Activated T-cell treated with anti-CD3 and anti-CD28 coated beads, Interleukin-2, amount 50 U/mL, for 48 hours (primary cell): Measurements from ENCODE around the gene MIPEP.

Experiments
- DNase-seq, 2 experiments: peaks; one replicate each; pipeline ENCODE4 v3.0.0-alpha.2; 2020

The MIPEP gene

DNA sequence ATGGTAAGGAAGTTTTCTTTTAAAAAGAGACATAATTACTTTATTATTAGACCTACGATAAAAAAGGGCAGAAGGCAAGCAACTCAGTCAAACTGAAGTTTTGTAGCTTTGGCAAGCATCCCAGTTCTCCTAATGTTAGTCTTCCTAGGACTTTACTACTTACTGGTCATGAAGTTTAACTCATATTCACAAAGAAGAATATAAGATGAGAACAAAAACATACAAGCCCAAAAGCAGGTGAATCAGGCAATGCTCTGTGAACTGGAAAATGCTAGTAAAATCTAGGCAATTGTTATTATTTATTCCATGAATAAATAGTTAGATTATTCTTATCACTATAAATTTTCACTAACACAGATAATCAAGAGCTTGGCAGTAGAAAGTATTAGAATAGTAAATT, 85.0 kb downstream of the MIPEP start:
- DNase-seq, result no peak

DNA sequence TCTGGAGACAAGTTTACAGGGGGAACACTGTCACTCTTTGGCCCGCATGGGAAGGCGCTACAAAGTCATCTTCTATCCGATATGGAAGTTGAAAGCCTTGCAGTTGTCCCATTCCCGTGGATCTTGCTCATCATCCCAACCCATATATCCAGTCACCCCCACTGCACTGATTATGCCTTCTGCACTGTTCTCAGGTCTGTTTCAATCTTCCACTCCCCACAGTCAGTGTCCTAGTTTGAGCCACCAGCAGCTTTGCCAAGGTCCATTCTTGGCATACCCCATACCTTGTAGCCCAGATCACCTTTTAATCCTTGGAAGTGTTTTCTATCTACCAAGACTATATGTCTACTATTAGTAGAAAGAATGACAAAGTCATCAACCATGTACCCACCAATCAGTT, 88.1 kb downstream of the MIPEP start:
- no peak for DNase-seq

DNA sequence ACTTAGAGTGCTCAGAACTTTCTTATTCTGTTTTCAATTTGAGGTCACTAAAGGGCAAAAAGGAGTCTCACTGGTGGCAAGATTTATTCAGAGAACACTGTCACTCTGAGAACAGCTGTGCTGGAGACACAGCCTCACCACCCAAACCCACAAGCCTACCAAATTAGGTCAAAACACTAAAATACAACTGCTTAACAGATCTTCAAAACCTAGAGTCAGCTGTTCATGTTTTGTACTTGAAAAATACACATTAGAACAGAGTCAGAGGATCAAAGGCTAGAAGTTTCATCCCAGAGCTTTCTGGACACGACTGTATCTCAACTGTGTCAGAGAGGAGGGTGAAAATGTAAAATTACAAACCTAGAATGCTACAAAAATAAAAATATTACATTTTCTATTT, 89.3 kb downstream of the MIPEP start:
- no peak for DNase-seq

- DNase-seq, result no peak
Observed at GRCh38 chr13:23797276-23797903, 91.8 kb downstream of the MIPEP start.

- DNase-seq, result no peak
Observed at GRCh38 chr13:23796551-23796950, 92.6 kb downstream of the MIPEP start.

DNA sequence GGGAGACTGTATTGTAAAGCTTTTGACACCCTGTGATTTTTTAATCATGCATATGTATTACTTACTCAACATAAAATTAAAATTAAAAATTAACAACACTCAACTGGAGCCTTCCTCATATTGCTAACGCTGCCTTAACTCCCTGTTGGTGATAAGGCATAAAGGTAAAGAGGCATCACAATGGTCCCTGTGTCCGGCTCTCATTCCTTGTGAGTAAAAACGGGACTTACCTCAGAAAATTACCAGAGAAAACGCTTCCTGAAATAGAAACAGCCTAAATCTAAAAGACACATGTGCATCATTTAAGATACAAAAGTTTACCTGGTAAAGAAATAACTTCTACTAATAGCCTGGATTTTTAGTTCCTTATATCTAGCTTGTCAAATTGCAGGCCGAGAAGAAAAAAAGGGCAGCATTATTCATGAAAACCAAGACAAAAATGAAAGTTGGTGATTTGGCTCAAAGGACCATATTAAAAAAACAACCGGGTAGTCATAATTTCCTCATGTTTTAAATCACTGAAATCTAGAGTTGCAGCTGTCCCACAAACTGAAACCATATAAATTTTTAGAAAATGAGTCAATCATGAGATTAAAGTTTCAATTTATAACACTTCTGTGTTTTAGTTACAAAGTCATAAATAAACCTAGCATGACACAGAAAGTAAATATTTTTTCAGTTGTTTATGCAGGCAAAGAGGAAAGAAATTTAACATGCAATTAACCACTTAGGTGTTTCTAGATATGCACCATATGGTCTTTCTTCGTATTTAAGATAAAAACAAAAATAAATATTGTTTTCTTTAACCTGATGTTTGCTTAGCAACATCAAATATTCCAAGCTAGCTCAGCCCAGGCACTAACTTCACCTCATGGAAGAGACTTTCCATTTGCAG, 94.7 kb downstream of the MIPEP start:
- DNase-seq, result no peak

DNA sequence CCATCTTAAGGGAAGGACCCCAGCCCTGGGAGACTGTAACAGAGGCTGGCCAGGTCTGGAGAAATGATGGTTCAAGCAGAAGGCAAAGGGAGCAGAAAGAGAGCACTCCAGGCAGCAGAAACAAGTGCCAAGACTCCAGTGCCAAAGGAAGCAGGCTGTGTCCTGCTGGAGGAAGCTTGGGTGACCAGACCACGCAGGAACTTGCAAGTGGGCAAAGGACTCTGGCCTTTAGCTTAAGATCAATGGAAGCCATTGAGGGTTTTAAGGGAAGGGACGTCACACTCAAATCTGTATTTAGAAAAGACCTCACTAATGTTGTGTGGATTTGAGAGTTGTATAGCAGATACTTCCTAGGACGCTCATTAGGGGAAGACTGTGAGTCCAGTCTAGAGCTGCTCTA, 95.5 kb downstream of the MIPEP start:
- DNase-seq, result no peak

DNA sequence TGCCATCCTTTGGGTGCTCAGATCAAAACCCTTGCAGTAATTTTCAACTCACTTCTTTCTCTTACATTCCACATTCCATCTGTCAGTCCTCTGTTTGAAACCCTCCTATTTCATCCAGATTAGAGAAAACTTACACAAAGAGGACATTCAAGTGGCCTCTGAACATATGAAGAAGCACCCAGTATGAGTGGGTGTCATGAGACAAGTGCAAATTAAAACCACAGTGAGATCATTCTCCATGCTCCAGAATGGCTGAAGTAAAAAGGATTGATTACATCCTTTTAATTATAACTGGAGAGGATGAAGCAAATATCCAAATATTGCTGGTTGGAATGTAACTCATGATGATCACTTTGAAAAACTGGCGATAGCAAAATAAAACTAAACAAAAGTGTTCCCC, 96.5 kb downstream of the MIPEP start:
- DNase-seq, result no peak

GRCh38 chr13:23790577-23791170, 98.5 kb downstream of the MIPEP start:
- DNase-seq, result no peak

- no peak for DNase-seq
Observed at GRCh38 chr13:23789576-23790346, 99.4 kb downstream of the MIPEP start.

DNA sequence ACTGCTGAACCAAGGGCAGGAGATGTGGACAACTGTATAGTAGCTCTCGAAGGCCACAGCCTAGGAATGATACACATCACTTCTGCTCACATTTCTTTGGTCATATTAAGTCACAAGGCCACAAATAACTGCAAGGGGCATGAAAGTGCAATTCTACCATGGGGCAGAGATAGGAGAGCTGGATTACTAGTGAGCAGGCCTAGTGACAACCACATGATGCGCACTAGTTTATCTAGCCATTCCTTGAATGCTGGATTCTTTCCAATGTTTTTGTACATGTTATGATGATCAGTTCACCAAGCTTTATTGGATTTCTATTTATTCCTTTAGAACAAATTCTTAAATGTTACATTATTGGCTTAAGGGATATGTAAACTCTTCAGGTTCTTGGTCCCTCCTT, 100.7 kb downstream of the MIPEP start:
- no peak for DNase-seq

- DNase-seq, result no peak
Observed at GRCh38 chr13:23787464-23787863, 101.7 kb downstream of the MIPEP start.

- no peak for DNase-seq
Observed at GRCh38 chr13:23786607-23787006, 102.6 kb downstream of the MIPEP start.

DNA sequence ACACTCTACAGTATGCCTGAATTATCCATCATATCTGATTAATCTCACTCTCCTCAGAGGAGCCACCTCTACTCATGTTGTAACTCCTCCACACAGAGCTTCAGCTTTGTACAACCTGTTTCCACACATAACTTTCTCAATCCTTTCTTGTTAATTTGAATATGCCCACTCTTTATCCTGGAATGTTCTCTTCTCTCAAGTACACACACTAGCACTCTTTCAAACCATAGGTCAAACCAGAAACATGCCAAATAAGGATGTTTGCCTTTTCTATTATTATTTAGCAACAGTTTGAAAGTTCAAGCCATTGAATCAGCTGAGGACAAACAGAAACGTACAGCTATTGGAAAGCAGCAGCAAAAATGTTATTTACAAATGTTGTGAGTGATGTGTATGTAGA, 110.3 kb downstream of the MIPEP start:
- DNase-seq, result no peak

DNA sequence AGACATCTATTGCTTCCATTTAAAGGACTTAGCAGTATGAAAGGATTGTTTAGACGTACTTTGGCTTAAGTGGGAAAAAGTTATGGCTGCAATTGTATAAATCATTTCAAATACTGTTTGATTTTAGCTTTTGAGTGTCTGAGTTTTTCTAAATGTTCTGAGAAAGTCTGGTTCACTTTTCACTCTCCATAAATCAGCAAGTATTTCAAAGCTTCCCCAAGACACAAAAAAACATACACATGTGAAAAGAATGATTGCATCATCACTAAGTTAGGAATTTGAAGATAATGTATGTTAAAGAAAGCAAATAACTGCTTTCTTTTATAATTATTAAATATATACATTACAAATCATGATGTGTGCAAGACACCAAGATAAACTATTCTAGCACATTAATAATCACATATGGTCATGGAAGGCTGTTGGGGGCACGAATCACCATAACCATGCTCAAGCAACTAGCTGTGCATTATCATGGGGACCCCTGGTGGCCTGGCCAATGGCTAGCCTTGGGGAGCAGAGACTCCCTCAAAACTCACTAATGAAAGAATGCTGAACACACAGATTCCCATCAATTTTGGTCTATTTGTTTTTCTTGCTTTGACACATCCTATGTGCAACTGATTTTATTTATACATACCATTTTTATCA, 111.1 kb downstream of the MIPEP start:
- DNase-seq, result no peak

DNA sequence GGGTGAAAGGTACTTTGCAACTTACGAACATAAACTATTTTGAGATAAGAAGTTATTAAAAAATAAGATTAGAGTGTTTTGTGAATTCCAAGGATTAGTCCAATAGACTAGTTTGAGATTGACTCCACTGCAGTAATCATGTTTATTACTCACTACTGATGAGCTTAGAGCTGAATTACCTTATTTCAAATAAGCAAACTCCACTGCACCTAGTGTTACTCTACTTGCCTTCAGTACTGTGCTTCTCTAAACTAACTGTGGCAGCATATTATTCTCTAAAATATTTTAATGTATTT, 111.7 kb downstream of the MIPEP start:
- DNase-seq, result no peak

DNA sequence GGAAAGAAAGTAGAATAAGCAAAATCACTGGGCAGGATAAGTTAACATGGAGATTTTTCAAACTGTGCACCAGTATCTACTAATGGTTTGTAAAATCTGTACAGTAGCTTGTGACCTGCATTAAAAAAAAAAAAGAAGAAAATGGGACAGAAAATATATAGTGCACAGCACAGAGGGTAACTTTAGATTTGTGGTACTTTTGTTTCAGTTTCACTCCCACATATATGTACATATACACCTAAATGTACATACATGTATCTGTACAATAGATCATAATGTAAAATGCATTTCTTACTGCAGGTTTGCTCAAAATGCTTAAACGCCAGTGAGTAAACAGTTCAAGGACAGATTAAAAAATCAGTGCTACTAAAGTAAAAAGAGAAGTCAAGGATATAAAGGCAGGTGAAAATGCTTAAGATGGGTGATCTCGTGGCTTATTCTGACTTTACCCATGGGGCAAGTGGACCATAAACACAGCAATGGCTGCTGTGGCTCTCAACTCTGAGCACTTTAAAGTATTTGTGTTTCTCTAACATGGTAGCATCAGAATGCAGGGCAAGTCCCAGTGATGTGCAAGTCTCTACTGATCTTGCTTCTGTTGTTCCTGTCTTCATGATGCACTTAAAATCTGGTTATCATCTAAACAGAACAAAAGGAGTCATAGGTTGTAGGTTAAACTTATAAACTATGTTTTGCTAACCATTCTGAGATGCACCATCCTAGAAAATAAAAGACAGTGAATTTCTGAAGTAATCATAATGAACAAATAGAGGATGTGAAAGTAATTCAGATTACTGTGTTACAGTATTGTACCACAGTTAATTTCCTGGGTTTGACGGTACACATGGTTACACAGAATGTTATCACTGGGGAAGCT, 112.3 kb downstream of the MIPEP start:
- DNase-seq, result no peak

GRCh38 chr13:23772717-23773116, 116.5 kb downstream of the MIPEP start:
- DNase-seq, result no peak

DNA sequence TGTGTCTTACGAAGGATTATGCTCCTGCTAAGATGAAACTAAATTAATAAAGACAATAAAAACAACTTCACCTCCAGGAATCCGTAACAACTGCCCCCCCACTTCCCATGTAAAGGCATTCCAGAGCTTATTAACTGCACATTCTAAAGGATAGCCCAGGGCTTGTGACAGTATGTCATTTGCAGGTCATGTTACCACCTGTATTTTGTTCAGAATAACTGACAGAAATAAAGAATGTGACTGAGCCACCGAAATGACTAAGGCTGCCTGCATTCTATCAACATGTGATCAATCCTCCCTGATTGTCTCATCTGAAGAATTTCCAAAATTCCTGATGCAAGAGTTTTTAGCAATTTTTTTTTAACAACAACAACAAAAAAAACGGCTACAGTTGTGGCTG, 117.2 kb downstream of the MIPEP start:
- no peak for DNase-seq

- DNase-seq, result no peak
Observed at GRCh38 chr13:23771552-23771951, 117.6 kb downstream of the MIPEP start.

GRCh38 chr13:23770973-23771372, 118.2 kb downstream of the MIPEP start:
- DNase-seq, result no peak

DNA sequence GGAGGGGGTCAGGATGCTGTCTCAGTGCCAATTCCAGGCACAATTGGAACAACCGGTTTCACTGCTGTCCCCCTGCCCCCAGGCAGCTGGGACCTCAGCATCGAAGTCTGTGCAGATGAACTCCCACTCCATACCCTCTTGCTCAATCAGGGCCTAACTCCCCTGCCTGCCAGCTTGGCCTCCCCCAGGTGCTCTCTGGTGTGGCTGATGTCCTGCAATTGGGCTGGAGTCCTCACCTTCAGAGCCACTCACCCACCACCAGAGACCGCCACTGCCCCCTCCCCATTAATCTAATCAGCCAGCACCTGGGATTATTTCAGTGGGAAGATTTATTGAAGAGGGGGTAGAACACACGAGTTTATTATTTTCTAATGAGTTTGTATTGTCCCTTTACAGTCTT, 118.8 kb downstream of the MIPEP start:
- no peak for DNase-seq
